HepG2 (cell line): ENCODE data around the gene SLC5A6. TPM values are rescaled to one million over a fixed set of nuclear protein-coding genes. Genes with fewer than 3 reads are reported as not detected.

Source experiments
- ATAC-seq: fragments of 200-7000 bp; cut with Tn5 transposase; 3 replicates; pipeline ENCODE4 v1.9.1; 2020; ENCODE audit warnings: mild to moderate bottlenecking, moderate library complexity
- BruUV-seq: library from RNA; stranded (reverse); fragments of 400-500 nt; replicated peaks from 2 replicates; lab custom pipeline; 2021; lab: Mats Ljungman, UMichigan
- CTCF ChIA-PET: fragments of 300-600 bp; formaldehyde crosslinking; extraction: SDS; loops from one replicate; lab custom pipeline; 2021; ENCODE audit warnings: low total read pairs, inconsistent platforms, low intra/inter-chr PET ratio; lab: Yijun Ruan, JAX
- POLR2A ChIA-PET: fragments of 350-600 bp; sonication (Branson Sonifier 250); formaldehyde crosslinking; loops from one replicate; lab custom pipeline; 2020; ENCODE audit warnings: antibody characterized with exemption, inconsistent platforms; lab: Yijun Ruan, JAX
- DNase-seq: peaks from one replicate; pipeline ENCODE4 v3.0.0-alpha.2; 2015; ENCODE audit warnings: low spot score
- FAIRE-seq: peaks from 3 replicates; lab custom pipeline; 2011; peaks lifted over from hg19 to GRCh38; lab: Jason Lieb, UNC
- H2AFZ ChIP-seq: one replicate; pipeline ENCODE4 v1.6.1; 2011; ENCODE audit warnings: low read length, inconsistent platforms
- H3K27ac ChIP-seq: fragments of 300-600 bp; 3 replicates; pipeline ENCODE4 v1.8.0; 2011; ENCODE audit warnings: mixed run types, mild to moderate bottlenecking, mixed read lengths, low read length, inconsistent platforms; ENCODE audit not compliant: insufficient read depth; ENCODE audit errors: extremely low read length
- H3K27me3 ChIP-seq, 2 experiments: fragments of 200-600 bp in 1 of 2; 2 replicates in 1 of 2; 3 replicates in 1 of 2; pipeline versions ENCODE4 v1.6.0 to v1.8.0; 2011; ENCODE audit warnings: low read length in 2 of 2, mild to moderate bottlenecking in 2 of 2, moderate library complexity in 2 of 2, inconsistent platforms in 1 of 2; ENCODE audit not compliant: insufficient read depth in 2 of 2, control insufficient read depth in 1 of 2
- H3K36me3 ChIP-seq, 2 experiments: fragments of 200-600 bp in 1 of 2; replicated peaks in 1 of 2; 2 replicates in 1 of 2; 3 replicates in 1 of 2; pipeline versions ENCODE4 v1.5.1 to v1.8.0; 2011; ENCODE audit warnings: low read length in 2 of 2, inconsistent platforms in 1 of 2; ENCODE audit not compliant: insufficient read depth in 2 of 2, control insufficient read depth in 1 of 2
- H3K4me1 ChIP-seq: 2 replicates; pipeline ENCODE4 v1.5.1; 2012; ENCODE audit warnings: low read length, inconsistent platforms; ENCODE audit not compliant: insufficient read depth
- H3K4me2 ChIP-seq: 2 replicates; pipeline ENCODE4 v1.6.0; 2011; ENCODE audit warnings: low read depth, low read length, inconsistent platforms
- H3K4me3 ChIP-seq, 3 experiments: fragments of 200-600 bp in 1 of 3; sonication (generic), shearing (Covaris generic) in 1 of 3; replicated peaks in 1 of 3; 2 replicates each; pipeline ENCODE4 v1.5.1; 2011 to 2016; ENCODE audit warnings: low read length in 3 of 3, inconsistent platforms in 2 of 3, low read depth in 2 of 3, mild to moderate bottlenecking in 2 of 3, control low read depth in 1 of 3, mixed read lengths in 1 of 3; ENCODE audit not compliant: insufficient read depth in 1 of 3
- H3K79me2 ChIP-seq: one replicate; pipeline ENCODE4 v1.6.1; 2011; ENCODE audit warnings: low read length, inconsistent platforms; ENCODE audit not compliant: insufficient read depth
- H3K9ac ChIP-seq: 2 replicates; pipeline ENCODE4 v1.6.0; 2011; ENCODE audit warnings: mild to moderate bottlenecking, low read depth, low read length, inconsistent platforms; ENCODE audit not compliant: insufficient read depth
- H3K9me3 ChIP-seq: 2 replicates; pipeline ENCODE4 v1.5.1; 2012; ENCODE audit warnings: mild to moderate bottlenecking, low read length
- H4K20me1 ChIP-seq: 2 replicates; pipeline ENCODE4 v1.6.0; 2011; ENCODE audit warnings: inconsistent platforms, mild to moderate bottlenecking, low read length, moderate library complexity; ENCODE audit not compliant: insufficient read depth
- CBX1 ChIP-seq: IDR thresholded peaks from one replicate; pipeline ENCODE4 v1.6.1; 2016; ENCODE audit warnings: antibody characterized with exemption, low read depth
- HMG20A ChIP-seq: IDR thresholded peaks from 2 replicates; pipeline ENCODE4 v1.6.1; 2016; ENCODE audit warnings: borderline replicate concordance
- NBN ChIP-seq: fragments of 450-650 bp; conservative IDR thresholded peaks from 2 replicates; pipeline ENCODE4 v1.6.1; 2017
- ZBTB38 ChIP-seq: sonication (generic); formaldehyde crosslinking; IDR thresholded peaks from 2 replicates; pipeline ENCODE4 v1.5.1; 2020; ENCODE audit warnings: mild to moderate bottlenecking, missing genetic modification reagents
- ZFY ChIP-seq: sonication (generic); formaldehyde crosslinking; IDR thresholded peaks from 2 replicates; pipeline ENCODE4 v1.4.0; 2020; ENCODE audit warnings: missing genetic modification reagents
- ZNF225 ChIP-seq: sonication (generic); formaldehyde crosslinking; IDR thresholded peaks from 2 replicates; pipeline ENCODE4 v1.4.0; 2020; ENCODE audit warnings: mild to moderate bottlenecking, missing genetic modification reagents
- ZNF687 ChIP-seq: sonication (generic); formaldehyde crosslinking; IDR thresholded peaks from 2 replicates; pipeline ENCODE4 v1.5.1; 2020; ENCODE audit warnings: mild to moderate bottlenecking, missing genetic modification reagents, moderate library complexity
- WGBS: methylation state at CpG from one replicate; pipeline ENCODE4 v1.1.6; 2017; ENCODE audit warnings: low lambda C conversion rate; 5-methylcytosine and 5-hydroxymethylcytosine counted together
- in situ Hi-C: cut with HindIII; loops from 2 replicates; pipeline ENCODE4 v1.10.0; 2017; ENCODE audit warnings: low pct_unique_long_range_greater_than_20kb; ENCODE audit not compliant: extremely low pct_ligation_motif_present
- intact Hi-C: fragments of 100-400 bp; cut with micrococcal nuclease; formaldehyde crosslinking; loops from one replicate; pipeline ENCODE4 v1.10.0; 2022; ENCODE audit not compliant: unreplicated experiment
- polyA plus RNA-seq, 8 experiments: library from polyadenylated mRNA; depleted of rRNA in 3 of 8; stranded (reverse) in 7 of 8; unstranded in 1 of 8; fragments of >200 nt; fragmentation: Illumina TruSeq in 4 of 8; extraction: Trizol in 4 of 8; gene quantifications; 2 replicates each; pipeline versions ENCODE4 v1.2.1 to v1.2.3, GENCODE V29; 2011 to 2016; ENCODE audit warnings: low read depth in 4 of 8, missing spikeins in 1 of 8, mixed read lengths in 1 of 8; ENCODE audit not compliant: insufficient read depth in 1 of 8
- total RNA-seq, 5 experiments: library from RNA; depleted of rRNA; stranded (reverse); fragments of >200 nt; fragmentation: Illumina TruSeq; extraction: Trizol; gene quantifications; 2 replicates each; pipeline ENCODE4 v1.2.3, GENCODE V29; 2016; ENCODE audit warnings: low read depth in 1 of 5
- TF ChIP-seq, protein P1 (sequence below): sonication (generic); formaldehyde crosslinking; IDR thresholded peaks from 2 replicates; pipeline ENCODE4 v1.4.0; 2020; ENCODE audit warnings: missing genetic modification reagents
- TF ChIP-seq, protein P2 (sequence below): sonication (generic); formaldehyde crosslinking; IDR thresholded peaks from 2 replicates; pipeline ENCODE4 v1.9.0; 2021; ENCODE audit warnings: missing genetic modification reagents, mild to moderate bottlenecking, borderline replicate concordance
- TF ChIP-seq, protein P3 (sequence below): sonication (generic); formaldehyde crosslinking; IDR thresholded peaks from 2 replicates; pipeline ENCODE4 v1.5.0; 2020; ENCODE audit warnings: mild to moderate bottlenecking, missing genetic modification reagents
- TF ChIP-seq, protein P4 (sequence below): sonication (generic); formaldehyde crosslinking; IDR thresholded peaks from 2 replicates; pipeline ENCODE4 v1.5.0; 2020; ENCODE audit warnings: mild to moderate bottlenecking, missing genetic modification reagents, moderate library complexity

The SLC5A6 gene
- total and polyA plus RNA-seq, 2 of the 13 experiments (the other 11 are each of a cell fraction or from before 2014, with no cell fraction given) = 135 to 417 TPM

DNA sequence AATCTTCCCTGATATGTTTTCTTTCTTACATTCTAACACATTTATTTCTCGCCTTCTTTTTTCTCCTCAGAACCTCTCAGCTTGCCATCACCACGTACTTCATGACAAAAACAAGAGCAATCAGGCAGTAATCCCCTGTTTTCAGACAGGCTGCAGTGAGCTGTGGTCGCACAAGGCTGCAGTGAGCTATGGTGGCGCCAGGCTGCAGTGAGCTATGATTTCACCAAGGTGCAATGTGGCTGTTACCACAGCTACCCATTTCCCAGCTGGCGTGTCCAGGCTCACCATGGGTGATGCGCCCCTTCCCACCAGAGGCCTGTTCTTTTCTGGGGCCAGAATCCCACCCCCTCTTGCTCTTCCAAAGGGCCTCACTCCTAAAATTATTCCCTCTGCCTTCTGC lies 37.4 kb downstream of the SLC5A6 start:
- H3K4me1 ChIP-seq = peaks cover 100% of the 10 kb centered on the region
- in situ Hi-C loops = no loop called here
- no peaks in the 10 kb centered on the region for H3K27me3 ChIP-seq
- H3K4me2 ChIP-seq = no peak overlapping the region
- no peak overlapping the region for H3K9ac ChIP-seq
- H2AFZ ChIP-seq = no peak overlapping the region
- no peak overlapping the region for H3K4me3 ChIP-seq
- FAIRE-seq (no peak), ATAC-seq (no peak), DNase-seq (no peak)
- CTCF ChIA-PET = no interaction called here
- peak overlapping the region; percentile 43 for H3K27ac ChIP-seq
- WGBS = 86% methylated on average over 6 of the region's 6 CpGs
- no peaks in the 10 kb centered on the region for H4K20me1 ChIP-seq
- intact Hi-C loops = no loop called here
- POLR2A ChIA-PET = interaction anchor here (0.7 to 3.8 kb wide), 3 partner anchors 20 to 41 kb away, joined by 3 to 19 read pairs (median 3); partner anchors contain the start of gene PREB
- H3K79me2 ChIP-seq = no peaks in the 10 kb centered on the region
- H3K9me3 ChIP-seq = no peaks in the 10 kb centered on the region
- BruUV-seq = no TSS peak
- H3K36me3 ChIP-seq = no peaks in the 10 kb centered on the region; a peak in 1 of 5 replicates
- TF ChIP-seq, protein P1, sequence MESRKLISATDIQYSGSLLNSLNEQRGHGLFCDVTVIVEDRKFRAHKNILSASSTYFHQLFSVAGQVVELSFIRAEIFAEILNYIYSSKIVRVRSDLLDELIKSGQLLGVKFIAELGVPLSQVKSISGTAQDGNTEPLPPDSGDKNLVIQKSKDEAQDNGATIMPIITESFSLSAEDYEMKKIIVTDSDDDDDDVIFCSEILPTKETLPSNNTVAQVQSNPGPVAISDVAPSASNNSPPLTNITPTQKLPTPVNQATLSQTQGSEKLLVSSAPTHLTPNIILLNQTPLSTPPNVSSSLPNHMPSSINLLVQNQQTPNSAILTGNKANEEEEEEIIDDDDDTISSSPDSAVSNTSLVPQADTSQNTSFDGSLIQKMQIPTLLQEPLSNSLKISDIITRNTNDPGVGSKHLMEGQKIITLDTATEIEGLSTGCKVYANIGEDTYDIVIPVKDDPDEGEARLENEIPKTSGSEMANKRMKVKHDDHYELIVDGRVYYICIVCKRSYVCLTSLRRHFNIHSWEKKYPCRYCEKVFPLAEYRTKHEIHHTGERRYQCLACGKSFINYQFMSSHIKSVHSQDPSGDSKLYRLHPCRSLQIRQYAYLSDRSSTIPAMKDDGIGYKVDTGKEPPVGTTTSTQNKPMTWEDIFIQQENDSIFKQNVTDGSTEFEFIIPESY (CRISPR knock-in tag) = peak; percentile 72
- TF ChIP-seq ZNF687 (peak; percentile 65), ZNF225 (CRISPR knock-in tag) (no peak), CBX1 (no peak), ZBTB38 (CRISPR knock-in tag) (peak; percentile 94), NBN (no peak), ZFY (0 out of 2 replicates have a peak, but pooled peaks have one; percentile 13), HMG20A (CRISPR knock-in tag) (0 out of 2 replicates have a peak, but pooled peaks have one; percentile 15)
- TF ChIP-seq, protein P2, sequence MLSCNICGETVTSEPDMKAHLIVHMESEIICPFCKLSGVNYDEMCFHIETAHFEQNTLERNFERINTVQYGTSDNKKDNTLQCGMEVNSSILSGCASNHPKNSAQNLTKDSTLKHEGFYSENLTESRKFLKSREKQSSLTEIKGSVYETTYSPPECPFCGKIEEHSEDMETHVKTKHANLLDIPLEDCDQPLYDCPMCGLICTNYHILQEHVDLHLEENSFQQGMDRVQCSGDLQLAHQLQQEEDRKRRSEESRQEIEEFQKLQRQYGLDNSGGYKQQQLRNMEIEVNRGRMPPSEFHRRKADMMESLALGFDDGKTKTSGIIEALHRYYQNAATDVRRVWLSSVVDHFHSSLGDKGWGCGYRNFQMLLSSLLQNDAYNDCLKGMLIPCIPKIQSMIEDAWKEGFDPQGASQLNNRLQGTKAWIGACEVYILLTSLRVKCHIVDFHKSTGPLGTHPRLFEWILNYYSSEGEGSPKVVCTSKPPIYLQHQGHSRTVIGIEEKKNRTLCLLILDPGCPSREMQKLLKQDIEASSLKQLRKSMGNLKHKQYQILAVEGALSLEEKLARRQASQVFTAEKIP (CRISPR knock-in tag) = no peak
- TF ChIP-seq, protein P3, sequence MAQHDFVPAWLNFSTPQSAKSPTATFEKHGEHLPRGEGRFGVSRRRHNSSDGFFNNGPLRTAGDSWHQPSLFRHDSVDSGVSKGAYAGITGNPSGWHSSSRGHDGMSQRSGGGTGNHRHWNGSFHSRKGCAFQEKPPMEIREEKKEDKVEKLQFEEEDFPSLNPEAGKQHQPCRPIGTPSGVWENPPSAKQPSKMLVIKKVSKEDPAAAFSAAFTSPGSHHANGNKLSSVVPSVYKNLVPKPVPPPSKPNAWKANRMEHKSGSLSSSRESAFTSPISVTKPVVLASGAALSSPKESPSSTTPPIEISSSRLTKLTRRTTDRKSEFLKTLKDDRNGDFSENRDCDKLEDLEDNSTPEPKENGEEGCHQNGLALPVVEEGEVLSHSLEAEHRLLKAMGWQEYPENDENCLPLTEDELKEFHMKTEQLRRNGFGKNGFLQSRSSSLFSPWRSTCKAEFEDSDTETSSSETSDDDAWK (CRISPR knock-in tag) = no peak
- TF ChIP-seq, protein P4, sequence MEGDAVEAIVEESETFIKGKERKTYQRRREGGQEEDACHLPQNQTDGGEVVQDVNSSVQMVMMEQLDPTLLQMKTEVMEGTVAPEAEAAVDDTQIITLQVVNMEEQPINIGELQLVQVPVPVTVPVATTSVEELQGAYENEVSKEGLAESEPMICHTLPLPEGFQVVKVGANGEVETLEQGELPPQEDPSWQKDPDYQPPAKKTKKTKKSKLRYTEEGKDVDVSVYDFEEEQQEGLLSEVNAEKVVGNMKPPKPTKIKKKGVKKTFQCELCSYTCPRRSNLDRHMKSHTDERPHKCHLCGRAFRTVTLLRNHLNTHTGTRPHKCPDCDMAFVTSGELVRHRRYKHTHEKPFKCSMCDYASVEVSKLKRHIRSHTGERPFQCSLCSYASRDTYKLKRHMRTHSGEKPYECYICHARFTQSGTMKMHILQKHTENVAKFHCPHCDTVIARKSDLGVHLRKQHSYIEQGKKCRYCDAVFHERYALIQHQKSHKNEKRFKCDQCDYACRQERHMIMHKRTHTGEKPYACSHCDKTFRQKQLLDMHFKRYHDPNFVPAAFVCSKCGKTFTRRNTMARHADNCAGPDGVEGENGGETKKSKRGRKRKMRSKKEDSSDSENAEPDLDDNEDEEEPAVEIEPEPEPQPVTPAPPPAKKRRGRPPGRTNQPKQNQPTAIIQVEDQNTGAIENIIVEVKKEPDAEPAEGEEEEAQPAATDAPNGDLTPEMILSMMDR = no peak
